GM11168 (cell line): ENCODE results near the gene HINFP.
"Not testable (repeated sequence)": the region's sequence is repeated elsewhere in the genome, so short reads cannot be mapped to it uniquely, and the experiment has no call there.

ENCODE experiments used
- in situ Hi-C: fragments of 300-500 bp; cut with MboI; formaldehyde crosslinking; loops from one replicate; pipeline ENCODE4 v1.12.0; 2022; ENCODE audit warnings: low sequenced_read_pairs; ENCODE audit not compliant: unreplicated experiment

Gene HINFP

DNA sequence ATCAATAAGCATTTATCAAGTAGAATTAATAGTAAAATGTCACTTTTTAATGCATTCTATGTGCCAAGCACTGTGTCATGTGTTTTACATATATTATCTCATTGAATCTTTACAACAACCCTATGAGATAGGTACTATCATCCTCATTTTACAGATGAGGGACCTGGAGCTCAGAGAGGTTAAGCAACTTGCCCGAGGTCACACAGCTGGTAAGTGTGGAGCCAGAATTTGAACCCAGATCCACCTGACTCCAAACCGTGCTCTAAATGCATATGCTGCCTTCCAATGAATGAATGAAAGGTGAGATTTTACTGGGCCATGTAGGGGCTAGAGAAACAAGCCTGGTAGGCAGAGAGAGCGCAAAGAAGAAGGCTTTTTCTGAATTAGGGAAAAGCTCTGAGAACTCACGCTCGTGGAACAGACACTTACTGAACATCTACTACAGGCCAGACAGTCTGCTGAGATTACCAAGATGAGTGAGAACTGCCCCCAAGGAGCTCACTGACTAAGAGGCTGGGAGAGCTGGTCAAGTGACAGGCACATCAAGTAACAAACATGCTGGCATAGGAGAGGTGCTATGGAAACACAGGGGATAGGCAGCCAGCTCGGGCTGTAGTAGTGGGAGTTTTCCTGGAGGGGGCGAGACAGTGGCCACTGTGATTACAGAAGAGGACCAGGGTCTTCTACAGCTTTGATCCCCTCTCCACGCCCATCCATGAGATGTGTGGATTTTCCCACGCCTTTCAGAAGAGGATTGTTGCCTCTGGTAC, 31.9 kb downstream of the HINFP start:
- in situ Hi-C loops, result no loop called here

DNA sequence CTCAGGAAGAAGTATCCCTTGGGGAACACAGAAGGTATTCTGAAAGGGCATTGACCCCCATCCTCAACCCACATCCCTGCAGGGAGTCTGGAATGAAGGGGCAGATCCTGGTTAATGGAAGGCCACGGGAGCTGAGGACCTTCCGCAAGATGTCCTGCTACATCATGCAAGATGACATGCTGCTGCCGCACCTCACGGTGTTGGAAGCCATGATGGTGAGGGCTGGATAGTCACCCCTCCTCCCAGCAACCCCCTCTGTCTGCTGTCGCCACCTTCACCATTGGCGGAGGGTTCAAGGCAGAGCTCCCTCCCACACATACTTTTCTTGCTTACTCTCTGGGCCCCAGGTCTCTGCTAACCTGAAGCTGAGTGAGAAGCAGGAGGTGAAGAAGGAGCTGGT, 32.8 kb downstream of the HINFP start:
- in situ Hi-C loops, result no loop called here

DNA sequence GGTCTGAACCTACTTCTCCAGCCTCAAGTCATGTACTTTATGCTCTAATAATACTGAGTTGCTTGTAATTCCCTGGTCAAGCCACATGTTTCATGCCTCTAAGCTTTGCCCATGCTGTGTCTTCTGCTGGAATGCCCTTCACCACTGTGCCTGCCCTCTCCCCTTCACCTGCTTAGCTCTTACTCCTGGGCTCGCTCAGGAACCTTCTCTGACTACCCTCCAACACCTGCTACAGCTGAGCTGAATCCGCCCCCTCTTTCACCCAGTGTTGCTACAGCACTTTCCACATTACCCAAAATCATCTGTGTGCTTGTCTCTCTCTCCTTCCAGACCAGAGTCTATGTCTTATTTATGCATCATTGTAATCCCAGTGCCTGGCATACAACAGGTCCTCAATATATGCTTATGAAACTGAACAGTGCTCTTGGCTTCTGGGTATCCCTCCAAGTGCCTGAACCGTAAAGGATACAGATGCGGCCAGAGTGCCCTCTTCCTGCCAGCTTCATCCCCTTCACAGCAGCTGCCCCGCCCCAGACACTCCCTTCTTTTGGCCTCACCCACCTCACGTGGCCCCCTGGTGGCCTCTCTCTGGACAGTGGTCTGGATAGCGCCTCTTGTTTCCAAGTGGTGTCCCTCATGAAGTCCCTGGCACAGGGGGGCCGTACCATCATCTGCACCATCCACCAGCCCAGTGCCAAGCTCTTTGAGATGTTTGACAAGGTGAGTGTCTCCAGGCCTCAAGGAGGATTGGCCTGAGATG, 34.5 kb downstream of the HINFP start:
- in situ Hi-C loops, result no loop called here

DNA sequence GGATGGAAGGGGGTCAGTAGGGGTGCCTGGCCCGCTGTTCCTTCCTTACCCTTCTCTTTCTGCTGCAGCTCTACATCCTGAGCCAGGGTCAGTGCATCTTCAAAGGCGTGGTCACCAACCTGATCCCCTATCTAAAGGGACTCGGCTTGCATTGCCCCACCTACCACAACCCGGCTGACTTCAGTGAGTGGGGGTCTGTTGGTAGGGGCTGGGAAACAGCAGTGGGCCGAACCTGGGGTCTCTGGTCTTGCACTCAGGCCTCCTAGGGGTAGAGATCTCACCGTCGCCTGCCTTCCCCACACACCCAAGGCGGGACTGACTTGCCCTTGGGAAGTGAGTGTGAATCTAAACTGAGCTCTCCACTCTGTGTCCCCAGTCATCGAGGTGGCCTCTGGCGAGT, 35.1 kb downstream of the HINFP start:
- in situ Hi-C loops, result no loop called here

DNA sequence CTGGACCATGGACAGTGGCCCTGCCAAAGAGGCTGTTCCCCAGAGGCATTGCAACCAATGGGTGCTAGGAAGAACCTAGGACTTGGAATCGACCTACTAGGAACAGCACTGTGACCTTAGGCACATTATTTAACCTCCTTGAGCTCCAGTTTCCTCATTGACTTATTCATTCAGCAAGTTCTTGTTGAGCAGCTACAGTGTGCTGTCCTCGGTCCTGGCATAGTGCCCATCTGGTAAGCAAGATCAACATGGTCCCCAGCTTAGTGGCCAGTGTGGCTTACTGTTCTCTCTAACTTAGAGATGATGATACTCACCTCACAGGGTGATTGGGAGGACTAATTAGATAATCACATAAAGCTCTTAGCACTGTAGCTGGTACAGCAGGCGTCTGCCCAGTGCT, 35.7 kb downstream of the HINFP start:
- in situ Hi-C loops, result no loop called here

DNA sequence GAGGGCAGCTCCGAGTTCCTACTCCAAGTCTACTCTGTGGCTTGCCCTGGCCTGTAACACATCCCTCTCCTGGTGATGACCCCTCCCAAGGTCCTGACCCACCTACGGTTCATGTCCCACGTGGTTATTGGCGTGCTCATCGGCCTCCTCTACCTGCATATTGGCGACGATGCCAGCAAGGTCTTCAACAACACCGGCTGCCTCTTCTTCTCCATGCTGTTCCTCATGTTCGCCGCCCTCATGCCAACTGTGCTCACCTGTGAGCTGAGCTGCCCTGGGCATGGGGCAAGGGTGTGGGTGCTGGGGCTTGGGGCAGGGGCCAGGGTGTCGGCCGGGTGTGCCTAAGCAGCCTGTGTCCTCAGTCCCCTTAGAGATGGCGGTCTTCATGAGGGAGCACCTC, 37.1 kb downstream of the HINFP start:
- in situ Hi-C loops, result no loop called here

DNA sequence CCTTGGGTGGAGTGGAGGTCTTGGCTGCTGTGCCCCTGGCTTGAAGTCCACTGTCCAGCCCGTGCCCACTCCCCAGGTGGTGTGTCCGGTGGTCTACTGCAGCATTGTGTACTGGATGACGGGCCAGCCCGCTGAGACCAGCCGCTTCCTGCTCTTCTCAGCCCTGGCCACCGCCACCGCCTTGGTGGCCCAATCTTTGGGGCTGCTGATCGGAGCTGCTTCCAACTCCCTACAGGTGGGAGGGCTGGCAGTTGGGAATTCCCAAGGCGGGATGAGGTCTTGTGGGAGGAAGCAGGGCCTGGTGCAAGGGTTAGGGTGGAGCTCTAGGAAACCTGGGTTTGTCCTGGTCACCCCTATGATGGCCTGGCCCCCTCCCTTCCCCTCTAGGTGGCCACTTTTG, 38.8 kb downstream of the HINFP start:
- in situ Hi-C loops, result no loop called here

DNA sequence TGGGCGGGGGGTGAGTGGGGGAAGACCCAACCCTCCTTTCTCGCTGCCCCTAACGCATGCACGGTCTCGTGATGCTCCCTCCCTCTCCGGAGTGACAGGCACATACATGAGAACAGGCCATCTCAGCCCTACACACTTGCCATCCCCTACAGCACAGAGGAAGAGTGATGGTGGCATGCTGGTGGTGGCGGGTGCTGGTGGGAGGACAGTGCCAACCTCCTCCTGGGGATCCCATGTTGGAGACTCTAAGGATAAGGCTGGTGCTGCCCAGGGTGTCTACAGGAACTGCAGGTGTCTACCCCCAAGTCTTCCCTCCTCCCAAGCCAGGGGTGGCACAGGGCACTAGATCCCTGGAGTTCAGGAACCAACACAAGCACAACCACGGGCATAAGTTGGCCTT, 40.5 kb downstream of the HINFP start:
- in situ Hi-C loops, result no loop called here

DNA sequence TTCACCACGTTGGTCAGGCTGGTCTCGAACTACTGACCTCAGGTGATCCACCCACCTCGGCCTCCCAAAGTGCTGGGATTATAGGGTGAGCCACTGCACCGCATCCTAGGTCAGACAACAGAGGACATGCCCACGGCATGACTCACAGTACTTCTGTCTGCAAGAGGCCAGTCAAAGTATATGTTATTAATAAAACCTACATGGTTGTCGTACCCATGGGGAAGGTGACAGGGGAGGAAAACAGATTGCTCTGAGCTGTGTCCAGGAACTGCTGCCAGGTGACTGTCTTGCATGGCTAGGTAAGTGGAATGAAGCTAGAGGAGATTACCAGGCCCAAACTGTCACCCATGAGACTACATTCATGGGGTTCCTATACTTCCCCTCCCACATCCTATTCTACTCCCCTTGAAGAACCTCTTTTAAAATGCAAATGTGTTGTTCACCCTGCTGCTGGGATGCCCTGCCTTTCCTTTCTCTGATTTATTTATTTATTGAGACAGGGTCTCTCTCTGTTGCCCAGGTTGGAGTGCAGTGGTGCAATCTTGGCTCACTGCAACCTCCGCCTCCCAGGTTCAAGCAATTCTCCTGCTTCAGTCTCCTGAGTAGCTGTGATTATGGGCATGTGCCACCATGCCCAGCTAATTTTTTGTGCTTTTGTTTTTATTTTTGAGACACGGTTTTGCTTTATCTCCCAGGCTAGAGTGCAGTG, 45.1 kb downstream of the HINFP start:
- in situ Hi-C loops, result no loop called here

DNA sequence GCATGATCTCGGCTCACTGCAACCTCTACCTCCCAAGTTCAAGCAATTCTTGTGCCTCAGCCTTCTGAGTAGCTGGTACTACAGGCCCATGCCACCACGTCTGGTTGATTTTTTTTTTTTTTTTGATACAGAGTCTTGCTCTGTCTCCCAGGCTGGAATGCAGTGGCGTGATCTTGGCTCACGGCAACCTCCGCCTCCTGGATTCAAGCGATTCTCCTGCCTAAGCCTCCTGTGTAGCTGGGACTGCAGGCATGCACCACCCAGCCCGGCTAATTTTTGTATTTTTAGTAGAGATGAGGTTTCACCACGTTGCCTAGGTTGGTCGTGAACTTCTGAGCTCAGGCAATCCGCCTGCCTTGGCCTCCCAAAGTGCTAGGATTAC, 45.7 kb downstream of the HINFP start:
- in situ Hi-C loops, result not testable (repeated sequence)

DNA sequence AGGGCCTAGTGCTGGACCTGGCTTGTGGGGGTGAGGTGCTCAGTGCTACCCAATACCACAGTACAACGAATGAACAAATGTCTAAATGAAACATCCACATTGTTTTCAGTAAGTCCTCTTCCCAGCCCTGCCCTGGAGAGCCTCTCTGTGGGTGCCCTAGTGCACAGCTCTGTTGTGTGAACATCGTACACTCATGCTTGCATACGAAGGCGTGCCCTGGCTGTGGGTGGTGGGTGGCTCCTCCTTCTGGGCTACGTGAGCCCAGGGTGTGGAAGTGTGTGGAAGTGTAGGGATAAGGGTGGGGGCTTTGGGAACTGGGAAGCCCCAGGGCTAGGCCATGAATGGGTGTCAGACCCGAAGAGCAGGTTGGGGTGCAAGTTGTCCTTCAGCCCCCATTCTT, 46.6 kb downstream of the HINFP start:
- in situ Hi-C loops, result no loop called here

DNA sequence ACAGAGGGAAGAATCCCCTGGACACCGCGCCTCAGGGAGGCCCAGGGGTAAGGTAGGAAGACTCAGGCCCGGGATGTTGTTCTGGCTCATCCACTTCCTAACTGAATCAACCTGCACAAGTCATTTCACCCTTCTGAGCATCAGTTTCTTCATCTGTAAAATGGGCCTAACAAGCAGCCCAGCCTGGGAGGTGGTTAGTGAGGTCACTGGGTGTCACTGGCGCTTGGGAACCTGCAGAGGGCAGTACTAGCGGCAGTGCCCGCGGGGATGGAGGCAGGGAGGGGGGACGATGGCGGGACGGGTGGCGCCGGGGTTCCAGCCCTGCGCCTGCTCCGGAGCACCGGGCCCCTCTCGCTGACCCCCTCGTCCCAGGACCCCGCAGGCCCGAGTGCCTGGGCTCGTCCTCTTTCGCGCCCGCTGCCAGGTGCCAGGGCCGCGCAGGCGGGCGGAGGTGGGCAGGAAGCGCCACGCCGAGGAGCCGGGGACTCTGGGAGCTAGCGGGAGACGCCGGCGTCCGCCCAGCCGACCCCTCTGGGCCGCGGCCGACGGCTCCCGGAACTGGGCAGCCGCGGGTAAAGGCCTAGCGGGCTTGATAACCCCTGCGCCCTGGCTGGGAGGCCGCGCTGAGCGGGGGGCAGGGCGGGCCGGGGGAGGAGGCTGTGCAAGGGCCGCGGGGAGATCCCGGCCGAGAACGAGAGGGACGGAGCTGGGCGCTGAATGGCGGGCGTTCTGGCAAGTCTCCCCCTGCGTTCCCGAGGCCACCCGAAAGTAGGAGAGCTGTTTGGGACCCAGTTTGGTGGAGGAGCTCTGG, 47.3 kb downstream of the HINFP start, which contains the start of gene NLRX1:
NLRX1 (plus strand) TSS at position 255 of the 811 bp plus-strand sequence. CDS start 2,679 bp downstream, outside the sequence.
- in situ Hi-C loops, result no loop called here

DNA sequence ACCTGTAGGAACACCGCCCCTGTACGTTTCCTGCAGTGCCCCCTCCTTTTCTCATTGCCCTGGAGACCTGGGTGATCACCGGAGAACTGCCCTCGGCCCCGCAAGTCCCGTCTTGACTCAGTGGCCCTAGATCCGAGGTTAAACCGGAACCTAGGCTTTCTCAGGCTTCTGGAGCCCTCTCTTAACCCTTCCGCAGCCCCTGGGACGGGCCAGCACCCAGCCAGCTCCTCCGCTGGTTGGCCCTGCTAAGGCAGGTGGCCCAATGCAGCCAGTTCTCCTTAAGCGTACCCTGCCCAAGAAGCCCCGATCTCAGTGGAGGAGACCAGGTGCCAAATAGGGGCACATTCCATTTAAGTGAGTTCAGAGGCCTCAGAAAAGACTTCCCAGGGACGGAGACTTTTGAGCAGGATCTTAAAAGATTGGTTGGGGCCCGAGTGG, 47.9 kb downstream of the HINFP start:
- in situ Hi-C loops, result no loop called here

DNA sequence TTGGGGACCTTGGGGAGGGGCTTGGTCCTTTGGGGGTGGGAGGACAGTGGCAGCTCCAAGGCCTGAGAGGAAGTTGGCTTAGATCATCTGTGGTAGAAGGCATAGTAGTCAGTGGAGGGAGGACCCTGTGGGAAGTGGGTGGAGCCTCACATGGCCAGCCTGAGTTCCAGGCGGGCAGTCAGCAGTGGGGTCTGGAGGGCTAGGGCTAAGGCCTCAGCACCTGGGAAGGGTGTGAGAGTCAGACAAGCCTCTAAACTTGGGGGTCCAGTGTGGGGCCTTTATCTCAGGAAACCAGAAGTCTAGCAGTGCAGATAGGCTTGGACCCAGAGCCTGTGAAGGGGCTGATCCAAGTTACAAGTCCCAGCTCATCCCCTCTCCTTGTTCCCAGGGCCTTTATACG, 51.1 kb downstream of the HINFP start:
- in situ Hi-C loops, result no loop called here

DNA sequence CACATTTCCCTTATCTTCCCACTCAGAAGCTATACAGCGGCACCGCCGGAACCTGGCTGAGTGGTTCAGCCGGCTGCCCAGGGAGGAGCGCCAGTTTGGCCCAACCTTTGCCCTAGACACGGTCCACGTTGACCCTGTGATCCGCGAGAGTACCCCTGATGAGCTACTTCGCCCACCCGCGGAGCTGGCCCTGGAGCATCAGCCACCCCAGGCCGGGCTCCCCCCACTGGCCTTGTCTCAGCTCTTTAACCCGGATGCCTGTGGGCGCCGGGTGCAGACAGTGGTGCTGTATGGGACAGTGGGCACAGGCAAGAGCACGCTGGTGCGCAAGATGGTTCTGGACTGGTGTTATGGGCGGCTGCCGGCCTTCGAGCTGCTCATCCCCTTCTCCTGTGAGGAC, 52.1 kb downstream of the HINFP start:
- in situ Hi-C loops, result no loop called here

DNA sequence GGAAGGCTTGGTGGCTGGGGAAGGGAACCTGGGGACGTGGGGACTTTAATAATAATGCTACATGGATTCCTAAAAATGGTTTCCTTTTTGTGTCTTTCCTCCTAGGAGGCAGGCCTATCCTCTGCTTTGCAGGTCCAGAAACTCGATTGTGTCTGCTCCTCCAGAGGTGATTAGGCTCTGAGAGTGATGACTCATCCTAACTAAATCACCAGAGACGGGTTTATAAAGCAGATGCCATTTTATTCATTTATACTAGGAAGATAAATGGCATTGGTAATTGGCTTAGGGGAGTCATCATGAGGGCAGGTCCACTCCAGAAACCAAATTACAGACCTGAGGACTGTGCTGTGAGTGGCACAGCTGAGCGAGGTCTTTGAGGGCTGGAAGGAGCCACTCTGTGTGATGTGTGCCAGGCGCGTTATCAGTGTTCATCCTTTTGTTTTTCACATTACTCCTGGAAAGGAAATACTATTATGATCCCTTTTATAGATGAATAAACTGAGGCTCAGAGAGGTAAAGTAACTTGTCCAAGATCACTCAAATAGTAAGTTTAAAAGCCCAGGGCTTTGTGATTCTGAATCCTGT, 54.2 kb downstream of the HINFP start:
- in situ Hi-C loops, result no loop called here

DNA sequence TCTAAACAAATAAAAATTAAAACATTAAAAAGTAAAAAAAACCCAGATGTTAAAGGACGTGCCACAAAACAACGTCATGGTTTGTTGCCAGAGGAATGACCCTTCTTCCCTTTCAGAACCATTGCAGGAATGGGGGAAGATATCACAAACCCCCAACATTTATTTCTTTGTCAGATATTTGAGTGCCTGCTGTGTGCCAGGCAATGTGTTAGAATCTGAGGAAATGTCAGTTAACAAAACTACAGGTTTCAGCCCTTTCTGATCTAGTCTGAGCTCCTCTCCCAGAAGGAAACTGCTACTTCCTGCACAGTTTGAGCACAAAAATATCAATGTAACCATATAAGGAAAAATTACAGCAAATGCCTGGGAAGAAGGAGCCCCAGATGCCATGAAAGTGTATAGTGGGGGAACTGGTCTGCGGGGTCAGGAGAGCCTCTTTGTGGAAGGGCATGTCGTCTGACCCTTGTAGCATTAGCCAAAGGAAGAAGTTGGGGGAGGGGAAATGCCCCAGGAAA, 56.8 kb downstream of the HINFP start:
- in situ Hi-C loops, result no loop called here

DNA sequence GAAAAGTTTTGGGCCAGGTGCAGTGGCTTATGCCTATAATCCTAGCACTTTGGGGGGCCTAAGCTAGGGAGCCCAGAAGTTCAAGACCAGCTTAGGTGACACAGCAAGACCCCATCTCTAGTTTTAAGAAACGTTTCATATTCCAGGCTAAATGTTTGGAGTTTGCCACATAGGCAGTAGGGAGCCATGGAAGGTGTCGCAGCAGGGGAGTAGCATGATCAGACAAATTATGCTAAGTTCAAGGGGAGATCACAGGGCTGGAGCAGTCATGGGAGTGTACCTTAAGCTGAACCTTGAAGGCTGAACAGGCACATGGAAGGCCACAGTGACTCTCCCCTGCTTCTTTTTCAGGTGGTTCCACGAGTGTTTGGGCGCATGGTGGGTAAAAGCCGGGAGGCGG, 58.0 kb downstream of the HINFP start:
- in situ Hi-C loops, result no loop called here

DNA sequence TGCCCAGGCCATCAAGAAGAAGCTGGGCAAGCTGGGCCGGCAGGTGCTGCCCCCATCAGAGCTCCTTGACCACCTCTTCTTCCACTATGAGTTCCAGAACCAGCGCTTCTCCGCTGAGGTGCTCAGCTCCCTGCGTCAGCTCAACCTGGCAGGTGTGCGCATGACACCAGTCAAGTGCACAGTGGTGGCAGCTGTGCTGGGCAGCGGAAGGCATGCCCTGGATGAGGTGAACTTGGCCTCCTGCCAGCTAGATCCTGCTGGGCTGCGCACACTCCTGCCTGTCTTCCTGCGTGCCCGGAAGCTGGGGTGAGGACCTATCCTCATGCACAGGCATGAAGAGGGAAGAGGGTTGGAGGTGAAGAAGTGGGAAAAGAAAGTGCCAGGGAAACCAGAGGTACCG, 58.6 kb downstream of the HINFP start:
- in situ Hi-C loops, result no loop called here
